ENCODE measurements around the gene NYAP2. TPM values are rescaled to one million over a fixed set of nuclear protein-coding genes. Genes with fewer than 3 reads are reported as not detected.
A peak's percentile ranks its signal among the peaks of the same experiment; 100 is the strongest.

NYAP2 gene
- total RNA-seq, 6 experiments from 2014 or later = not detected

DNA sequence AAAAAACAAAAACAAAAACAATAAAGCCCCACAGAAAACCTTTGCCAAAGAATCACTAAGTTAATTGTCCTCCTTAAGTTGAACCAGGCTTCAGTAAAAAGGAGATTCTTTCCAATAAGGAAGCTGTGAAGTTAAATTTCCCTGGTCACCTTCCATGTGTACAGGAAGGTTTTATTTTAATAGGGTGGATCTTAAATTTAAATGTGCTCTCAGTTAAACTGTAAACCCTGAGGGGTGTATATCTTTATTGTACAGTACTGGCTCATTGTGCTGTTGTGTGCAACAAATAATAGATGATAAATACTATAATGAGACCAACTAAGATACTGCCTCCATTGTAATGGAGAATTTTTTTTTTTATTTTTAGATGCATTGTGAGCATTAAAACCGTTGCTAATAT lies 97.1 kb downstream of the NYAP2 start:
- Mint-ChIP-seq H3K36me3 (ENCODE audit: low read depth) (no peaks in the 10 kb centered on the region), H3K4me1 (ENCODE audit: low read depth) (no peaks in the 10 kb centered on the region), H3K27ac (no peak overlapping the region), H3K27me3 (ENCODE audit: insufficient read depth) (peaks cover 7% of the 10 kb centered on the region; the same call in 1 of the 2 replicates), H3K9me3 (no peaks in the 10 kb centered on the region), H3K4me3 (no peak overlapping the region)
- no peak for DNase-seq
- TF ChIP-seq, protein P1, sequence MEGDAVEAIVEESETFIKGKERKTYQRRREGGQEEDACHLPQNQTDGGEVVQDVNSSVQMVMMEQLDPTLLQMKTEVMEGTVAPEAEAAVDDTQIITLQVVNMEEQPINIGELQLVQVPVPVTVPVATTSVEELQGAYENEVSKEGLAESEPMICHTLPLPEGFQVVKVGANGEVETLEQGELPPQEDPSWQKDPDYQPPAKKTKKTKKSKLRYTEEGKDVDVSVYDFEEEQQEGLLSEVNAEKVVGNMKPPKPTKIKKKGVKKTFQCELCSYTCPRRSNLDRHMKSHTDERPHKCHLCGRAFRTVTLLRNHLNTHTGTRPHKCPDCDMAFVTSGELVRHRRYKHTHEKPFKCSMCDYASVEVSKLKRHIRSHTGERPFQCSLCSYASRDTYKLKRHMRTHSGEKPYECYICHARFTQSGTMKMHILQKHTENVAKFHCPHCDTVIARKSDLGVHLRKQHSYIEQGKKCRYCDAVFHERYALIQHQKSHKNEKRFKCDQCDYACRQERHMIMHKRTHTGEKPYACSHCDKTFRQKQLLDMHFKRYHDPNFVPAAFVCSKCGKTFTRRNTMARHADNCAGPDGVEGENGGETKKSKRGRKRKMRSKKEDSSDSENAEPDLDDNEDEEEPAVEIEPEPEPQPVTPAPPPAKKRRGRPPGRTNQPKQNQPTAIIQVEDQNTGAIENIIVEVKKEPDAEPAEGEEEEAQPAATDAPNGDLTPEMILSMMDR (IDR thresholded peaks at IDR 0.05) = no peak

DNA sequence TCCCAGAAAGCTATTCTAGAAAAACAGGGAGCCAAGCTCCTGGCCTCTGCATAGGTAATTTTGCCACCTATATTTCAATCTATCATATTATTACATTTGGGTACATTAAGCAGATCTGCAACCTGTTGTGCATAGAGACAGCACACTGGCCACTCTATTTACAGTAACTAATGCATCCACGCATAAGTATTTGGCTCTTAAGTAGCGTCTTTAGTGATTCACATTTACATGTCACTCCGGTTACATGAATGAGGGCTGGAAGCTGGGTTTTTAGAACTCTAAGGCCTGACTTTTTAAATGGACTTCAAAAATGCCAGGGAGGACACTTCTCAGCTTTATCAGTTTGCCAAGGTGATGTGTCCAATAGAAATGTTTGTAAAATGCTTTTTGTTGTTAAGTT lies 97.7 kb downstream of the NYAP2 start:
- no peak for DNase-seq
- Mint-ChIP-seq H3K27me3 (ENCODE audit: insufficient read depth) (peaks cover 7% of the 10 kb centered on the region; the same call in 1 of the 2 replicates), H3K4me3 (no peak overlapping the region), H3K36me3 (ENCODE audit: low read depth) (no peaks in the 10 kb centered on the region), H3K27ac (no peak overlapping the region), H3K9me3 (no peaks in the 10 kb centered on the region), H3K4me1 (ENCODE audit: low read depth) (no peaks in the 10 kb centered on the region)
- TF ChIP-seq, protein P1 (IDR thresholded peaks at IDR 0.05) = no peak

DNA sequence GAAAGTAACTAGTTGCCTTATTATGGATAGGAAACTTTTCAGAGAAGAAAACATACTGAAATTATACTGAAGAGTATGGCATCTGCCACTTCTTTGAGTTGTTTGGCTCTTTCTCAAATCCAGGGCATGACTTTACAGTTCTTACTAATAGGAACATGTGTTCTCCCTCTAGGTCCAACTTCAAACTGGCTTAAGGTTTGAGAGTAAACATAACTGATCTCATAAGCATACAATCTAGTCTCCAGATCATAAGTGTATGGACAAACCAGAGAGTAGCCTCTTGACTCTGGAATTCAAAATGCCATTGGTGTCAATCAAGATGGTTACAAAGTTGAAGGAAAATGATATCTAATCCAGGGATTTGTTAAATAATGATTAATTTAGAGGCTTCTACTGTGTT lies 101.5 kb downstream of the NYAP2 start:
- no peak overlapping the region for H3K4me3 Mint-ChIP-seq
- H3K27ac Mint-ChIP-seq = no peak overlapping the region
- TF ChIP-seq, protein P1 (IDR thresholded peaks at IDR 0.05) = no peak
- no peaks in the 10 kb centered on the region for H3K4me1 Mint-ChIP-seq (ENCODE audit: low read depth)
- DNase-seq = no peak
- H3K9me3 Mint-ChIP-seq = no peaks in the 10 kb centered on the region
- H3K36me3 Mint-ChIP-seq (ENCODE audit: low read depth) = no peaks in the 10 kb centered on the region
- H3K27me3 Mint-ChIP-seq (ENCODE audit: insufficient read depth) = peaks cover 5% of the 10 kb centered on the region; the same call in 1 of the 2 replicates

DNA sequence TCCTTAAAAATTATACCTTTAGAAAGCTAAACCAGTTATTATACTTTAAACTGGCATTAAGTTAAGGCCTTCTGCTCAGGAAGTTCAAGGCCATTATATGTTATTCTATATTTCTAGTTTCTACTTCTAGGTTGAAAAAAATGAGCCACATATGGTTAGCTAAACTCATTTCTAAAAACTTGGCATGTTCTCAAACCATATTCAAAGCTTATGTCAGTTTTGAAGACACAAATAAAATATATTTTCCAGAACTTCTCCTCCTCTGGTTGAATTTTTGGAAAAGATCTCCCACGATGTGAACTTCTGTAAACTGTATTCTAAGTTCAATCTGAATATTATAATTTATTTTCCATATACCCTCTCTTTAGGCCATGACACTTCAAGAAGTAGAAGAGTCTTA lies 103.5 kb downstream of the NYAP2 start:
- DNase-seq = no peak
- Mint-ChIP-seq H3K27ac (no peak overlapping the region), H3K27me3 (ENCODE audit: insufficient read depth) (peaks cover 3% of the 10 kb centered on the region; the same call in 1 of the 2 replicates), H3K4me1 (ENCODE audit: low read depth) (no peaks in the 10 kb centered on the region), H3K9me3 (no peaks in the 10 kb centered on the region), H3K36me3 (ENCODE audit: low read depth) (no peaks in the 10 kb centered on the region), H3K4me3 (no peak overlapping the region)
- TF ChIP-seq, protein P1 (IDR thresholded peaks at IDR 0.05) = no peak

DNA sequence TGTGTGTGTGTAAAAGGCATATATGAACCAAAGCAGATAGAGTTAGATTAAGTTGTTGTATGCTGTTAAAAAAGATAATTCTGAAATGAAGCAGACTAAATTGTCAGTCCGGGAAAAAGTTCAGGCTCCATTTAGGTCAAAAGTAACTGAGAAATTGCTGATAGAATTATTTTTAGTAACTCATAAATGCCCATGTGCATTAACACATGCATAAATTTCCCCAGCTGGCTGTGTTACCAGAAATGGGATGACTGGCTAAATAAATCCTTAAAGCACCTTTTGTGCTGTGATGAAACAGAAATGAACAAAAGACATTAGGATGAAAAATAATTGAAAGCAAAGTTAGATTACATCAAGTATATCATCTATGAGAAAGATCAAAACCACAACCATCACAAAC lies 111.3 kb downstream of the NYAP2 start:
- TF ChIP-seq, protein P1 (IDR thresholded peaks at IDR 0.05) = no peak
- H3K9me3 Mint-ChIP-seq = no peaks in the 10 kb centered on the region
- H3K4me3 Mint-ChIP-seq = no peak overlapping the region
- H3K4me1 Mint-ChIP-seq (ENCODE audit: low read depth) = peaks cover 14% of the 10 kb centered on the region
- no peak overlapping the region for H3K27ac Mint-ChIP-seq
- DNase-seq = no peak
- peaks cover 5% of the 10 kb centered on the region; the same call in 1 of the 2 replicates for H3K27me3 Mint-ChIP-seq (ENCODE audit: insufficient read depth)
- no peaks in the 10 kb centered on the region for H3K36me3 Mint-ChIP-seq (ENCODE audit: low read depth)

DNA sequence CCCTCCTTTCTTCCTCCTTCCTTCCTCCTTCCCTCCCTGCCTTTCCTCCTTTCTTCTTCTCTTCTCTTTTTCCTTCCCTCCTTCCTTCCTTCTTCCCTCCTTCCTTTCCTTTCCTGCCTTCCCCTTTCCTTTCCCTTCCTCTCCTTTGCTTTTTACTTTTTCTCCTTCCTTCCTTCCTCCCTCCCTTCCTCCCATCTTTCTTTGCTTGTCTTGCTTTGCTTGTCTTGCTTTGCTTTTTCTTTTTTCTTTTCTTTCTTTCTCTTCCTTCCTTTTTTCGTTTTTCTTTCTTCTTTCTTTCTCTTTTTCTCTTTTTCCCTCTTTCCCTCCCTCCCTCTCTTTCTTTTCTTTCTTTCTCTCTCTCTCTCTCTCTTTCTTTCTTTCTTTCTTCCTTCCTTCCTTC lies 113.0 kb downstream of the NYAP2 start:
- TF ChIP-seq, protein P1 (IDR thresholded peaks at IDR 0.05) = no peak
- Mint-ChIP-seq H3K9me3 (no peaks in the 10 kb centered on the region), H3K4me1 (ENCODE audit: low read depth) (peaks cover 14% of the 10 kb centered on the region), H3K36me3 (ENCODE audit: low read depth) (no peaks in the 10 kb centered on the region), H3K27me3 (ENCODE audit: insufficient read depth) (peaks cover 4% of the 10 kb centered on the region; the same call in 1 of the 2 replicates), H3K27ac (no peak overlapping the region), H3K4me3 (peak overlapping the region; percentile 80)
- DNase-seq = no peak

All from HFFc6 (cell line).